HS-5 (cell line): ENCODE measurements around the gene APOBEC2.

Source experiments
- DNase-seq: peaks from one replicate; pipeline ENCODE4 v3.0.0-alpha.2; 2012; ENCODE audit warnings: low read depth

The APOBEC2 gene

GRCh38 chr6:41037107-41037900, 15.7 kb upstream of the APOBEC2 start:
- no peak for DNase-seq

DNA sequence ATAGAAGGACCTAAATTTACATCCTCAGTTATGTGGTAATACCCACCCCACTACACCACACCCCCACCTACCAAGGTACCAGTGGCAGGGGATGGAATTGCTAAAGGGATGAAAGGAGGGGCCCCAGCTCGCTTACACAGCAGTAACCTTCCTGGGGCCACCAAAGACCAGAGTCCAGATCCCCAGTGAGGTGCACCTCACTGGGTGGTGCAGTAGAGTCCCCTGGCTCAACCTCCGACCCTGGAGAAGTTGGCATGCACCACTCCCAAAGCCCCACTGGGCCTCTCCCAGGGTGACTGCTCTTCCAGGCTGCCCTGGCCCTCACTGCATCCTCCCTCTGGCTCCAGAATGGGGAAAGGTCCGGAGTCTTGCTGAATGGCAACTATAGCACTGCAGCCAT, 14.8 kb upstream of the APOBEC2 start:
- no peak for DNase-seq

DNA sequence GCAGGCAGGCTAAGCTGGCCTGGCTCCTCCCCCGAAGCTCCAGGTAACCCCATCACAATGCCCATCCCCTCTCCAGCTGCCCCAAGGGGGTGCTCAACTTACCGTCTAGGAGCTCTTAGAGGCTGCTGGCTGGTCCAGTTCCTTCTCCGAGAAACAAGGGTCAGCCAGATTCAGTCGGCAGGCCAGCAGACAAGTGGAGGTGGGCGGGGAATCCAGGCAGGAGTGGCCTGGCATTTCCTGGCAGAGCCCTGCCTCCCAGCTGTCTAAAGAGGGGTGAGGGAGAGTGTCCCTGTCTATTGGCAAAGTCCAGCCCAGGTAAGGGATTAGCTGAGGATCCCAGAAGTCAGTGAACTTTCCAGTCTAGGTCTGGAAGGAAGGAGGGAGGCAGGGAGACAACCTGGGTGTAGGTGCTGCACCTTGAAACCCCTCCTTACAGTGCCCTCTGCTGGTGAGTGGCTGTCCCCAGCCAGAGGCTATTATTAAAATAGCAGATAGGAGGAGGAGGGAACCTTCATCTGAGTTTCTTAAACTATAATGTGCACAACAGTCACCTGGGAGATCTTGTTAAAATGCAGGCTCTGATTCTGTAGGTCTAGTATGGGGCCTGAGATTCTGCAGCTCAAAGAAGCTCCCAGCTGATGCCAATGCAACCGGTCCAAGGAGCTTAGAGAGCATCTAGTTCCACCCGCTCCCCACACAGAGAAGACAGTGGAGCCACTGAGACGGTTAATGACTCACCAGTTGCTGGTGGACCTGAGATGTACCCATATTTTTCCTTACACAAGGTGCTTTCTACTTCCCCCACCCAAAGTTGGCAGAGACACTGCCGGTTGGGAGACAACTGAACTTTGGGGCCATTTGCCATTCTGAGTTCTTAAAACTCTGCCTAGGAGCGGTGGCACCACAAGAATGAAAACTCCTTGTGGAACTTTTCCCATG, 13.7 kb upstream of the APOBEC2 start, which contains the start of gene UNC5CL:
TSS of gene UNC5CL (minus strand) at position 162 of the 939 bp plus-strand sequence. CDS start 4,147 bp downstream, outside the sequence.
- no peak for DNase-seq

DNA sequence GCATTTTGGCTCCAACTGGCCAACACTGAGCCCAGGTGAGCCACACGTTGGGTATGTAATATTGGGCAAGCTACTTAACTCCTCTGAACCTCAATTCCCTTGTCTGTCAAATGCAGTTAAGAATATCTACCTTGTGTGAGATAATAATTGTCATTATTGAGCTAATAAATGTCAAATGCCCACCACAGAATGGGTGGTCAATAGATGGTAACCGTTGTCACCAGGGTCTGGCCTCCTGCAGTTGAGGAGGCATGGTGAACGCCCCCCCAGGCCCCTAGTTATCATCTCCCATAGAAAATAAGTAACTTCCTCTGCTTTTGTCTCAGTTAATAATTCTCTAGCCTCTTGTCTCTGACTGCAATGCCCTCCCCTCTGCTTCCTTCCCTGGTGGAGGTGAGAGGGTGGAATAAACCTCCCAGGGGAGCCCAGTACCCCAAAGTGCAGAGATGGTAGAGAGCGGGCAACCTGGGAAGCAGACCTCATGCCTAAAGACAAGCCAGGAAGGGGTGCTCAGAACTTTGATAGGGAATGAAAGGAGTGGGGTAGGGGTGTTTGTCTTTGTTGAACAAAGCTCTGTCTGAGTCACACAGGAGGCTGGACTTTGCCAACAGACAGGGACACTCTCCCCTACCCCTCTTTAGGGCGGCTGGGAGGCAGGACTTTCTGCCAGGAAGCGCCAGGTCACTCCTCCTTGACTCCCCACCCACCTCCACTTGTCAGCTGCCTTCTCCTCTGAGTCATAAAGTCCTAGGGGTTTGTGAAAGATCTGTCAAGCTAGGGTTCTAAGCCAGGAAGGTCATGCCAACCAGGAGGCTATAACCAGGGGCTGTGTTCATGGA, 12.7 kb upstream of the APOBEC2 start:
- DNase-seq, result no peak

- DNase-seq, result no peak
These were observed 12.0 kb upstream of the APOBEC2 start for GRCh38 chr6:41040940-41041536.

DNA sequence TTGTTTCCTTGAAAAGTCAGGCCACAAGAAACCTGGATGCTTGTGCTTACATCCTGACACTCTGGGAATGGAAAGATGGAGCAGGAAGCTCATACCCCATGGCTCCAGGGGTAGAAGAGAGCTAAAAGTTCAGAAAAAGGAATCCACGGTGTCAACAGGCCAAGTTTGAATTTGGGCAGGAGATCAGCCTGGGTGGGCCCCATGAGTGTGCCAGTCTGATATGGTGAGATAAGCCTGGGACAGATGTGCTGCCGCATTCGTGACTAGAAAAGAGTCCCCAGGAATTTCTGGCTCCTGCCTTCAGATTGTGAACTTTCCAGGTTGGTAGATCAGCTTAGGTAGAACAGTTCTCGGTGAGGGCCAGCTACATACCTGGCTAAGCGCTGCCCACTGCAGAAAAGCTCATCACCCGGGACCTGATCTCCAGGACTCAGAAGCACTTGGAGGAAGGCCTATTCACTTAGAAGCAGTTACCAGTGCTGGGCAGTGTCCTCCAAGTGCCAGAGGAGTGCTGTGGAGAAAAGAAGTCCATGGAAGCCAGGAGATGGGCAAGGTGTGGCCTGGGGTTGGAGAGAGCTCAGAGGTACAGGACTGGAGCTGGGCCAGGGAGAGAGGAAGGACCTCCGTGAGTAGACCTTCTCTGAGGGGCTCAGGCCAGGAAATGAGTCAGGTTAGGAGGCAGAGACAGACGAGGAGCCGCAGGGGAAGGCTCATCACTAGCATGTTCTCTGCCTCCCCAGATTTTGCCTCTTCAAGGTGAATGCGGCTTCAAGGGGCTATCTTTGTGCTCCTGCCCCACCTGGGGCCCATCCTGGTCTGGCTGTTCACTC, 10.6 kb upstream of the APOBEC2 start, which contains the start of gene TSPO2:
TSS of gene TSPO2 (plus strand) at position 242 of the 830 bp plus-strand sequence. CDS start at position 761, 519 bp downstream.
- no peak for DNase-seq

GRCh38 chr6:41043151-41043550, 9.9 kb upstream of the APOBEC2 start:
- DNase-seq, result no peak

- no peak for DNase-seq
These were observed 7.3 kb upstream of the APOBEC2 start for GRCh38 chr6:41045664-41046063.

- DNase-seq, result no peak
These were observed 6.9 kb upstream of the APOBEC2 start for GRCh38 chr6:41046084-41046483.

GRCh38 chr6:41047306-41047705, 5.7 kb upstream of the APOBEC2 start:
- no peak for DNase-seq

GRCh38 chr6:41047745-41048732, 5.0 kb upstream of the APOBEC2 start:
- DNase-seq, result no peak

- no peak for DNase-seq
These were observed 3.5 kb upstream of the APOBEC2 start for GRCh38 chr6:41049521-41049920.

- DNase-seq, result no peak
These were observed 3.0 kb upstream of the APOBEC2 start for GRCh38 chr6:41049955-41050354.

DNA sequence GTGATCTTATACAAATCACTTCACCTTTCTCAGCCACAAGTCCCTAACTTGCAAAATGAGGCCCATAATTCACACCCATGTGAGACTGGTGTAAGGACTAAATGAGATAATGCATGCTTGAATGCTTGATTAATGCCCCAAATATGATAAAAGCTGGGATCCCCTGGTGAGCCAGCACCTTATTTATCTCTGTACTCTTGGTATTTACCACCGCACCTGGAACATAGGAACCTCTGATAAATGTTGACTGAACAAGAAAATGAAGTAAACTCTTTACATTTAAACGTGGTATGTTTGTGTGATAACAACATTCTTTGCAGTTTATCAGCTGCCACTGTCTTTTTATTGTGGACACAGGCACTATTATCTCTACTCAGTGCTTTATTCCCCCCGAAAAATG, 2.5 kb upstream of the APOBEC2 start:
- no peak for DNase-seq

- DNase-seq, result no peak
These were observed 1.1 kb upstream of the APOBEC2 start for GRCh38 chr6:41051873-41052272.

DNA sequence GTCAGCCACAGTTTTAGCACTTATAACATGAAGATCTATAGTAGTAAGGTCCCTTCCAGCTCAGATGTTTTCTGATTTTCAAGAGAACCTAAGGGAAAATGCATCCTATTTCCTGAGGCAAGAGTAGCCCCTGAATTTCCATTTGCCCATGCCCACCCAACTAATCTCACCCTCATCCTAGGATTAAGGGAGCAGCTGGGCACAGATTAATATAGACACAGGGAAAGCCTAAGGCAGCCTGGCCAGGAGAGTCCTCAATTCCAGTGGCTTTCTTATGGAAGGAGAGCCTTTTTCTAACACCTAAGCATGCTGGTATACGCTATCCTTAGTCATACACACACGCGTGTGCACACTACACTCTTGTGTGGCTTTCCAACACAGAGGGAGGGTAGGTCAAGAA, 1.5 kb downstream of the APOBEC2 start:
- no peak for DNase-seq

GRCh38 chr6:41055149-41055548, 2.1 kb downstream of the APOBEC2 start:
- DNase-seq, result no peak

GRCh38 chr6:41056768-41057490, 3.9 kb downstream of the APOBEC2 start:
- no peak for DNase-seq

DNA sequence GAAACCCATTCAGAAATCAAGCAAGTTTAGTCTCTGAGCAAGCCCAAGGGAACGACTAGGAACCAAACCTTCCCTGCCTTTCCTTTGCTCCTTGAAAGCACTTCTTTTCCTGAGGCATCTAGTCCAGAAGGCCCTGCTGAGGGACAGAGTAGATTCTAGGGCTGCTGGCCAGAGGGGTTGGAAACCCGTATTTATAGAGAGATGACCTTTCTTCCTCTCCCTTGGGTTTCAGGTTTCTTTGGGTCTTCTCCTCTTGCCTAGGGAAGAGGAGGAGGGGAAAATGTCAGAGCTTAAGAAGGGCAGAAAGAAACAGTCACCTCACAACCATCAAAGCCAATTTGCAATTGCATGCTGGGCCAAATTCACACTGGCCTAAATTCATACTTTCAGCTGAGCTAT, 5.8 kb downstream of the APOBEC2 start:
- DNase-seq, result no peak
